ENCODE results near the gene KTI12.
"Not testable (repeated sequence)": the region's sequence is repeated elsewhere in the genome, so short reads cannot be mapped to it uniquely, and the experiment has no call there.

Gene KTI12

DNA sequence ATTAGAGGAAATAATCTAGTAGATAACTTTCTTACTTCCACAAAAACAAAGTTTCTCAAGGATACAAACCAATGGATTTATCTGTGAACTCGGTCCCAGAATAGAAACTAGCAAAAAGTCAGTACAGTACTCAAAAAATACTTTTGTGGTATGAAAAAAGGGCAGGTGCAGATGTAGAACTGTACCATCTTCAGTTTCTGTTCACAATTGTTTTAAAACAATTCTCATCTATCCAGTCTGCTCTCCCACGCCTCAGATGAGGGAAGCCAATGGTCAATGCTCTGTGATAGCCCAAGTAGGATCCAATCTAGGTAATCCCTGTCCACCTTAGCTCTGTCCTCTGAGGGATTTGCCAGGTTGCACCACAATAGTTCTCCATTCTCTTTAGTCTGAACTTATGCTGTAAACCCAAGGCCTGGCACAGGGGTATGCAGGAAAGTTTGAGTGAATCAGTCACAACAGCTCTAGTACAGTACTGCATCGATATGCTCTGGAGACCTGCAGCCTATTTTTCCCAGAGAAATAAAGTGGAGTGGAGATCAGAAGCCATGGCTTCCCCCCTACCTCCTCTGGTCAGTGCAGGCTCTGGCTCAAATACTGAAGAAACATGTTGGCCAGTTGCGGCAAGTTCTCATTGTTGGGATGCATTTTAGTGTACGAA, 1.4 kb downstream of the KTI12 start:
- in situ Hi-C loops (cut with HindIII; ENCODE audit: low pct_unique_long_range_greater_than_20kb, low sequenced_read_pairs) = no loop called here
- no peak for TF ChIP-seq JUND (IDR thresholded peaks at IDR 0.05; ENCODE audit: low read depth)
- no peak for DNase-seq (ENCODE audit: low read depth in 1 of 2, low spot score in 1 of 2)

DNA sequence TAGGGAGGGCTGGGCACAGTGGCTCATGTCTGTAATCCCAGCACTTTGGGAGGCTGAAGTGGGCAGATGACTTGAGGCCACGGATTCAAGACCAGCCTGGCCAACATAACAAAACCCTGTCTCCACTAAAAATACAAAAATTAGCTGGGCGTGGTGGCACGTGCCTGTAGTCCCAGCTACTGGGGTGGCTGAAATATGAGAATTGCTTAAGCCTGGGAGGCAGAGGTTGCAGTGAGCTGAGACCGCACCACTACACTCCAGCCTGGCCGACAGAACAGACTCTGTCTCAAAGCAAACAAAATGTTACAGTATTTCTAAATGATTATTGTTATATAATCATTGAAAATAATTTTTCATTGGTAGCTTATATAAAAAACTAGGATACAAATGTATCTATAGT, 4.8 kb downstream of the KTI12 start:
- in situ Hi-C loops (cut with HindIII; ENCODE audit: low pct_unique_long_range_greater_than_20kb, low sequenced_read_pairs); DNase-seq (ENCODE audit: low read depth in 1 of 2, low spot score in 1 of 2): not testable (repeated sequence)

DNA sequence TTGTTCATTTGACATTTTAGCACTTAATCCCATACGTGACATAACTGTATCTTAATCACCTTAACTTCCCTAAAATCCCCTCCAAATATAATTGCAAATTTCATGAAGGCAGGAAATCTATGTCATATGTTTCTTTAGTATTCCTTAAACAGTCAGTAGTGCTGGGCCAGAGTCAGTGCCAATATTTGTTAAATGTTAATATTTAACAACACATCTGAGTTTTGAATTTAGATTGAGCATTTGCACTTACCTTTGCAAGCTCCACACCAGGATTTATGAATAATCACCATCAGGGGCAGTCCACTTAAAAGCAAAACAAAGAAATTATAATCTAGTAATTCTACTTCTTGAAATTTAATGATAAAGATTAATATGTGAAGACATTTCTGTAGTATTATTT, 5.3 kb downstream of the KTI12 start:
- in situ Hi-C loops (cut with HindIII; ENCODE audit: low pct_unique_long_range_greater_than_20kb, low sequenced_read_pairs) = no loop called here
- TF ChIP-seq JUND (IDR thresholded peaks at IDR 0.05; ENCODE audit: low read depth) = no peak
- DNase-seq (ENCODE audit: low read depth in 1 of 2, low spot score in 1 of 2) = no peak

GRCh38 chr1:52026278-52026677, 7.3 kb downstream of the KTI12 start:
- in situ Hi-C loops (cut with HindIII; ENCODE audit: low pct_unique_long_range_greater_than_20kb, low sequenced_read_pairs) = no loop called here
- DNase-seq (ENCODE audit: low read depth in 1 of 2, low spot score in 1 of 2) = no peak
- TF ChIP-seq JUND (IDR thresholded peaks at IDR 0.05; ENCODE audit: low read depth) = no peak

GRCh38 chr1:52022133-52022532, 11.5 kb downstream of the KTI12 start:
- in situ Hi-C loops (cut with HindIII; ENCODE audit: low pct_unique_long_range_greater_than_20kb, low sequenced_read_pairs) = no loop called here
- no peak for DNase-seq (ENCODE audit: low read depth in 1 of 2, low spot score in 1 of 2)

GRCh38 chr1:52008071-52008809, 25.4 kb downstream of the KTI12 start:
- TF ChIP-seq JUND (IDR thresholded peaks at IDR 0.05; ENCODE audit: low read depth) = no peak
- in situ Hi-C loops (cut with HindIII; ENCODE audit: low pct_unique_long_range_greater_than_20kb, low sequenced_read_pairs) = no loop called here
- no peak for DNase-seq (ENCODE audit: low read depth in 1 of 2, low spot score in 1 of 2)

More at GRCh38 chr1:52022133-52022532, 11.5 kb downstream of the KTI12 start:
- TF ChIP-seq JUND (IDR thresholded peaks at IDR 0.05; ENCODE audit: low read depth) = no peak

DNA sequence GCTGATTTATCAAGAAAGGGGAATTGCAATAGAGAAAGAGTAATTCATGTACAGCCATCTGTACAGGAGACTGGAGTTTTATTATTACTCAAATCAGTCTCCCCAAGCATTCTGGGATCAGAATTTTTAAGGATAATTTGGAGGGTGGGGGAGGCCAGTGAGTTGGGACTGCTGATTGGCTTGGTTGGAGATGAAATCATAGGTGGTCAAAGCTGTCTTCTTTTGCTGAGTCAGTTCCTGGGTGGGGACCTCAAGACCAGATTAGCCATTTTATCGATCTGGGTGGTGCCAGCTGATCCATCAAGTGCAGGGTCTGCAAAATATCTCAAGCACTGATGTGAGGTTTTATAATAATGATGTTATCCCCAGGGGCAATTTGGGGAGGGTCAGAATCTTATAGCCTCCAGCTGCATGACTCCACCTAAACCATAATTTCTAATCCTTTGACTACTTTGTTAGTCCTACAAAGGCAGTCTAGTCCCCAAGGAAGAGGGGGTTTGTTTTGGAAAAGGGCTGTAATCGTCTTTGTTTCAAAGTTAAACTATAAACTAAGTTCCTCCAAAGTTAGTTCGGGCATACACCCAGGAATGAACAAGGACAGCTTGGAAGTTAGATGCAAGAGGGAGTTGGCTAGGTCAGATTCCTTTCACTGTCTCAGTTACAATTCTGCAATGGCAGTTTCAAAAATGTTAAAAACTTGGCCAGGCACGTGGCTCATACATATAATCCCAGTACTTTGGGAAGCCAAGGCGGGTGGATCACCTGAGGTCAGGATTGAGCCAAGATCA, 26.2 kb downstream of the KTI12 start:
- DNase-seq (ENCODE audit: low read depth in 1 of 2, low spot score in 1 of 2) = no peak
- no peak for TF ChIP-seq JUND (IDR thresholded peaks at IDR 0.05; ENCODE audit: low read depth)
- in situ Hi-C loops (cut with HindIII; ENCODE audit: low pct_unique_long_range_greater_than_20kb, low sequenced_read_pairs) = no loop called here

- in situ Hi-C loops (cut with HindIII; ENCODE audit: low pct_unique_long_range_greater_than_20kb, low sequenced_read_pairs); DNase-seq (ENCODE audit: low read depth in 1 of 2, low spot score in 1 of 2): not testable (repeated sequence)
Measured at GRCh38 chr1:52006081-52006553, 27.5 kb downstream of the KTI12 start.

DNA sequence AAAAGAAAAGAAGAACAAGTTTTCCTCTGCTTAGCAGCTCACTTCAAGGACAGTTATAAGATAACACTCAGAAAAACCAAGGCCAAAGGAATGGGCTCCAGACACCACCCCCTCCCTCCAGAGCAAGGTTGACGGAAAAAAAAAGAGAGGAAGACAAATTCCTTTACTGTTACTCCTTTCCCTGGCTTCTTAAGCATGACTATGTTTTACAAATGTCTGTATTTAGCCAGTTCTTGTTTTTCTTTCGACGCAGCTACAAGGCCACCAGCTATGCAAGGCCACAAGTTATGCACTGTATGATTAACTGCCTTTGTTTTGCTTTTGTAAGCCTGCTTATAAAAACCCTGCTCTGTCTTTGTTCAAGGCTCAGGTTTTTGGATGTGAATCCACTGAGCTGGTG, 28.1 kb downstream of the KTI12 start:
- DNase-seq (ENCODE audit: low read depth in 1 of 2, low spot score in 1 of 2); in situ Hi-C loops (cut with HindIII; ENCODE audit: low pct_unique_long_range_greater_than_20kb, low sequenced_read_pairs): not testable (repeated sequence)

GRCh38 chr1:52003877-52004276, 29.7 kb downstream of the KTI12 start:
- TF ChIP-seq JUND (IDR thresholded peaks at IDR 0.05; ENCODE audit: low read depth) = no peak
- in situ Hi-C loops (cut with HindIII; ENCODE audit: low pct_unique_long_range_greater_than_20kb, low sequenced_read_pairs) = no loop called here
- DNase-seq (ENCODE audit: low read depth in 1 of 2, low spot score in 1 of 2) = no peak

GRCh38 chr1:52002038-52002917, 31.3 kb downstream of the KTI12 start:
- in situ Hi-C loops (cut with HindIII; ENCODE audit: low pct_unique_long_range_greater_than_20kb, low sequenced_read_pairs) = no loop called here
- TF ChIP-seq JUND (IDR thresholded peaks at IDR 0.05; ENCODE audit: low read depth) = no peak
- DNase-seq (ENCODE audit: low read depth in 1 of 2, low spot score in 1 of 2) = peak; percentile 68 to 87

DNA sequence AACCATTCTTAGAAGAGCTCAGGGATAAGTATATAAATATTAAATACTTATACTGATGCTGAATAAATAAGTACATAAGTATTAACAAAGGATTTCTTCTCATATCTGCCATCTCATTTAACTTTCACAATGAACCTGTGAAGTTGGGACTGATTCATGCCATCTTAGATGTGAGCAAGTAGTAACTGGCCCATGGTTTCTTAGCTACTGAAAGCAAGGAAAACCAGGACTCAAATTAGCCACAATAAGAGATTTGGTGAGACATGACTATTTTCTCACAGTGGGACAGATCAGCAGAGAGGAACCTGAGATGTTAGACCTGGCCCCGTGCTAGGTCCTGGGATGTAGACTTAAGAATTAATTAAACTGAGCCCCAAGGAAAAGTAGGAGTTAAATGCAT, 34.9 kb downstream of the KTI12 start:
- DNase-seq (ENCODE audit: low read depth in 1 of 2, low spot score in 1 of 2) = no peak
- no peak for TF ChIP-seq JUND (IDR thresholded peaks at IDR 0.05; ENCODE audit: low read depth)
- in situ Hi-C loops (cut with HindIII; ENCODE audit: low pct_unique_long_range_greater_than_20kb, low sequenced_read_pairs) = no loop called here
